Hepatic stellate cell (primary cell): ENCODE measurements around the gene PPP2R2C.

Source experiments
- DNase-seq: peaks from one replicate; pipeline ENCODE4 v3.0.0; 2011; ENCODE audit warnings: low spot score

Gene PPP2R2C

GRCh38 chr4:6396696-6397236, 75.6 kb downstream of the PPP2R2C start:
- no peak for DNase-seq

GRCh38 chr4:6395466-6396228, 76.8 kb downstream of the PPP2R2C start:
- no peak for DNase-seq

- DNase-seq: no peak
Measured at GRCh38 chr4:6394671-6395081, 77.7 kb downstream of the PPP2R2C start.

- DNase-seq: no peak
Measured at GRCh38 chr4:6393544-6394475, 78.6 kb downstream of the PPP2R2C start.

GRCh38 chr4:6393066-6393465, 79.3 kb downstream of the PPP2R2C start:
- DNase-seq: no peak

GRCh38 chr4:6392407-6392806, 80.0 kb downstream of the PPP2R2C start:
- DNase-seq: no peak

GRCh38 chr4:6391852-6392188, 80.6 kb downstream of the PPP2R2C start:
- no peak for DNase-seq

GRCh38 chr4:6391186-6391851, 81.1 kb downstream of the PPP2R2C start:
- no peak for DNase-seq

- no peak for DNase-seq
Measured at GRCh38 chr4:6390356-6390755, 82.1 kb downstream of the PPP2R2C start.

- DNase-seq: no peak
Measured at GRCh38 chr4:6389142-6389825, 83.1 kb downstream of the PPP2R2C start.

- DNase-seq: no peak
Measured at GRCh38 chr4:6388713-6389112, 83.7 kb downstream of the PPP2R2C start.

GRCh38 chr4:6387946-6388345, 84.5 kb downstream of the PPP2R2C start:
- DNase-seq: no peak

GRCh38 chr4:6386091-6386490, 86.3 kb downstream of the PPP2R2C start:
- no peak for DNase-seq

GRCh38 chr4:6385288-6385687, 87.1 kb downstream of the PPP2R2C start:
- no peak for DNase-seq

- no peak for DNase-seq
Measured at GRCh38 chr4:6384541-6384940, 87.9 kb downstream of the PPP2R2C start.

GRCh38 chr4:6383929-6384328, 88.5 kb downstream of the PPP2R2C start:
- DNase-seq: no peak

- DNase-seq: no peak
Measured at GRCh38 chr4:6383009-6383404, 89.4 kb downstream of the PPP2R2C start.

GRCh38 chr4:6381571-6382123, 90.8 kb downstream of the PPP2R2C start:
- no peak for DNase-seq

GRCh38 chr4:6380746-6381410, 91.5 kb downstream of the PPP2R2C start:
- no peak for DNase-seq

GRCh38 chr4:6379767-6380745, 92.4 kb downstream of the PPP2R2C start:
- no peak for DNase-seq
